Common myeloid progenitor, CD34-positive (primary cell): Measurements from ENCODE around the gene CNKSR3.

Source experiments
- CTCF ChIA-PET: fragments of 350-600 bp; sonication (Branson Sonifier 250); formaldehyde crosslinking; loops from one replicate; lab custom pipeline; 2021; ENCODE audit warnings: antibody characterized with exemption; lab: Charles Lee
- POLR2A ChIA-PET: fragments of 350-600 bp; sonication (Branson Sonifier 250); formaldehyde crosslinking; loops from one replicate; lab custom pipeline; 2021; ENCODE audit warnings: antibody characterized with exemption; lab: Charles Lee
- DNase-seq, 3 donors: peaks; one replicate each; pipeline versions ENCODE4 v3.0.0 to v3.0.0-alpha.2; 2013
- H3K27ac ChIP-seq, 2 experiments: 1 replicate in 1 of 2; 2 replicates in 1 of 2; pipeline ENCODE4 v1.7.0; 2013; ENCODE audit warnings: inconsistent platforms in 2 of 2, low read length in 2 of 2, mild to moderate bottlenecking in 2 of 2, low read depth in 1 of 2, moderate library complexity in 1 of 2; ENCODE audit not compliant: severe bottlenecking in 2 of 2, insufficient read depth in 1 of 2, poor library complexity in 1 of 2
- H3K27me3 ChIP-seq, 5 experiments: replicated peaks in 2 of 5; 1 replicate in 3 of 5; 2 replicates in 2 of 5; pipeline versions ENCODE4 v1.6.1 to v1.7.0; 2013; ENCODE audit warnings: low read length in 4 of 5, mild to moderate bottlenecking in 2 of 5, moderate library complexity in 2 of 5, inconsistent platforms in 1 of 5; ENCODE audit not compliant: insufficient read depth in 5 of 5, control insufficient read depth in 4 of 5
- H3K36me3 ChIP-seq, 4 experiments: 1 replicate in 2 of 4; 2 replicates in 2 of 4; pipeline versions ENCODE4 v1.6.1 to v1.7.0; 2013; ENCODE audit warnings: low read length in 3 of 4, control low read depth in 1 of 4, mild to moderate bottlenecking in 1 of 4; ENCODE audit not compliant: control insufficient read depth in 4 of 4, insufficient read depth in 4 of 4
- H3K4me1 ChIP-seq, 4 experiments: 1 replicate in 3 of 4; 2 replicates in 1 of 4; pipeline versions ENCODE4 v1.6.1 to v1.7.1; 2013; ENCODE audit warnings: low read length in 3 of 4, mild to moderate bottlenecking in 3 of 4, control low read depth in 1 of 4, inconsistent platforms in 1 of 4, moderate library complexity in 1 of 4; ENCODE audit not compliant: control insufficient read depth in 4 of 4, insufficient read depth in 4 of 4; ENCODE audit errors: control extremely low read depth in 1 of 4
- H3K4me3 ChIP-seq, 7 experiments: 1 replicate in 4 of 7; 2 replicates in 3 of 7; pipeline versions ENCODE4 v1.5.1 to v1.7.0; 2013; ENCODE audit warnings: mild to moderate bottlenecking in 7 of 7, low read length in 6 of 7, moderate library complexity in 6 of 7, inconsistent platforms in 2 of 7, low read depth in 2 of 7, control low read depth in 1 of 7; ENCODE audit not compliant: insufficient read depth in 4 of 7, control insufficient read depth in 1 of 7; ENCODE audit errors: extremely low read depth in 1 of 7
- H3K9me3 ChIP-seq, 5 experiments: 1 replicate in 4 of 5; 2 replicates in 1 of 5; pipeline versions ENCODE4 v1.6.1 to v1.7.1; 2013; ENCODE audit warnings: low read length in 4 of 5, mild to moderate bottlenecking in 2 of 5, inconsistent platforms in 1 of 5, low read depth in 1 of 5, moderate library complexity in 1 of 5; ENCODE audit not compliant: control insufficient read depth in 4 of 5, insufficient read depth in 2 of 5; ENCODE audit errors: control extremely low read depth in 1 of 5
- WGBS: methylation state at CpG from one replicate; pipeline ENCODE4 v1.1.5; 2013; ENCODE audit not compliant: insufficient coverage; 5-methylcytosine and 5-hydroxymethylcytosine counted together

CNKSR3 gene

DNA sequence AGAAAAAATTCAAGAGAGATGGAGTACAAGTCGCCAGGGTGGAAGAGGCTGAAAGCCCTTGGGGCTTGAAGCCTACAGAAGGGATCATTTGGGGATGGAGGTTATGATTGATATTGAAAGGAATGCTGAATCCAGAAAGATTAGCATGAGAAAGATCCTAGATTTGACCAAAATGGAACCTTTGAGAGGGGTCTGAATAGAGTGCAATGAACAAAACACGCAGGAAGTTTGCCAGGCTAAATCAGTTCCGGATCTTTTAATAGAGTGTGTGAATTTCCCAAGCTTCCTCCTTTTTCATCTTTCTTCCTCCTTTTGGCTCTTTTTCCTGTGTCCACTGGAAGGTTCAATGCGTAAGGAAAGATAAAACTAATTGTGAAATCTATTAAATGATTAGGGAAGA is 169.1 kb downstream of the CNKSR3 start:
- no peak for DNase-seq
- Histone ChIP-seq H3K27me3 (no peaks in the 10 kb centered on the region), H3K36me3 (no peaks in the 10 kb centered on the region), H3K4me1 (peaks cover 6 to 26% (median 13%) of the 10 kb centered on the region in 4 experiments), H3K4me3 (no peak overlapping the region), H3K27ac (no peak overlapping the region), H3K9me3 (peaks cover 0 to 2% (median 0%) of the 10 kb centered on the region in 5 experiments)
- ChIA-PET POLR2A (interaction anchor here (0.6 kb wide), 1 partner anchor 372 kb away, joined by 5 read pairs; no protein-coding TSS in a partner anchor), CTCF (interaction anchor here (1.0 to 1.6 kb wide), 3 partner anchors 11 to 65 kb away, joined by 3 to 5 read pairs (median 4); no protein-coding TSS in a partner anchor)
- 67% methylated on average over 2 of the region's 4 CpGs for WGBS
